ENCODE data around the gene RNF141. TPM values are rescaled to one million over a fixed set of nuclear protein-coding genes. Genes with fewer than 3 reads are reported as not detected.

RNF141 gene
- total RNA-seq, 1 donor from 2014 or later = 21.7 TPM

DNA sequence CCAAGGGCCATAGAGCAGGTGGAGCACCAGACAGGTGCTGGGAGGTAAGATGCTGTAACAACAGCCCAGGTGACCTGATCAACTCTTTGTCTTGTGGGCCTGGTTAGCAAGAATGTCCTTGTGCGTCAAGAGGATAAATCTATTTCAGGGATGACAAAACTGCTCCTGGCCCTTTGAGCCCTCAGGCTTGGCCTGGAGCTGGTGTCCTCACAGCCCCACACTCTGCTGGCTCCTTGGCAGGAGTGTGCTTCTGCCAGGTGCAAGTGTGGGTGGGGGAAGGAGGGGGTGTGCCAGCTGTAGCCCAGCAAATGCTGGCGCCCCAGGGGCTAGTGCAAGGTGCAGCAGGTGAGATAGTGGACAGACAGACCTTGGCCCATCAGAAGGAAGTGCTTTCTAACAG is 66.4 kb downstream of the RNF141 start:
- H3K4me3 ChIP-seq (ENCODE audit: low read depth, low read length) = no peak overlapping the region
- DNase-seq (ENCODE audit: low read depth) = no peak
- TF ChIP-seq, protein P1, sequence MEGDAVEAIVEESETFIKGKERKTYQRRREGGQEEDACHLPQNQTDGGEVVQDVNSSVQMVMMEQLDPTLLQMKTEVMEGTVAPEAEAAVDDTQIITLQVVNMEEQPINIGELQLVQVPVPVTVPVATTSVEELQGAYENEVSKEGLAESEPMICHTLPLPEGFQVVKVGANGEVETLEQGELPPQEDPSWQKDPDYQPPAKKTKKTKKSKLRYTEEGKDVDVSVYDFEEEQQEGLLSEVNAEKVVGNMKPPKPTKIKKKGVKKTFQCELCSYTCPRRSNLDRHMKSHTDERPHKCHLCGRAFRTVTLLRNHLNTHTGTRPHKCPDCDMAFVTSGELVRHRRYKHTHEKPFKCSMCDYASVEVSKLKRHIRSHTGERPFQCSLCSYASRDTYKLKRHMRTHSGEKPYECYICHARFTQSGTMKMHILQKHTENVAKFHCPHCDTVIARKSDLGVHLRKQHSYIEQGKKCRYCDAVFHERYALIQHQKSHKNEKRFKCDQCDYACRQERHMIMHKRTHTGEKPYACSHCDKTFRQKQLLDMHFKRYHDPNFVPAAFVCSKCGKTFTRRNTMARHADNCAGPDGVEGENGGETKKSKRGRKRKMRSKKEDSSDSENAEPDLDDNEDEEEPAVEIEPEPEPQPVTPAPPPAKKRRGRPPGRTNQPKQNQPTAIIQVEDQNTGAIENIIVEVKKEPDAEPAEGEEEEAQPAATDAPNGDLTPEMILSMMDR (conservative IDR thresholded peaks at IDR 0.05; ENCODE audit: low read depth, low read length) = no peak

DNA sequence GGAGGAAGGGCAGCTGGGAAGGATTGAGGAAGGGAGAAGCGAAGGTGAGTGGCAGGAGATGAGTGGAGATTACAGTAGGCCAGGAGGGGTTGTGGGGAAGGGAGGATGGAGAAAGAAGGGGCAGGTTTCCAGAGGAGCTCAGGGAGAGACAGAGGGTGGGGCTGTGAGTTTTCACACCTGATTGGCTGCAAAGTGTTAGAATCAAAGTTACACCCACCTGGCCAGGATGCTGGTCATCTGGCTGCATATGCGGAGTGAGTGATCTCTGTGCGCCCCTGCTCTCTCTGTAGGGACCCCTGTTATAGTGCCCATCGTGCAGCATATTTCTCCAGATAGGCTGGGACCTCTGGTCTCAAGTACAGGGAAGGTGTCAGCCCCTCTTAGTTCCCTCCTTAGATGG is 67.6 kb downstream of the RNF141 start:
- TF ChIP-seq, protein P1 (conservative IDR thresholded peaks at IDR 0.05; ENCODE audit: low read depth, low read length) = no peak
- no peak for DNase-seq (ENCODE audit: low read depth)
- H3K4me3 ChIP-seq (ENCODE audit: low read depth, low read length) = no peak overlapping the region

DNA sequence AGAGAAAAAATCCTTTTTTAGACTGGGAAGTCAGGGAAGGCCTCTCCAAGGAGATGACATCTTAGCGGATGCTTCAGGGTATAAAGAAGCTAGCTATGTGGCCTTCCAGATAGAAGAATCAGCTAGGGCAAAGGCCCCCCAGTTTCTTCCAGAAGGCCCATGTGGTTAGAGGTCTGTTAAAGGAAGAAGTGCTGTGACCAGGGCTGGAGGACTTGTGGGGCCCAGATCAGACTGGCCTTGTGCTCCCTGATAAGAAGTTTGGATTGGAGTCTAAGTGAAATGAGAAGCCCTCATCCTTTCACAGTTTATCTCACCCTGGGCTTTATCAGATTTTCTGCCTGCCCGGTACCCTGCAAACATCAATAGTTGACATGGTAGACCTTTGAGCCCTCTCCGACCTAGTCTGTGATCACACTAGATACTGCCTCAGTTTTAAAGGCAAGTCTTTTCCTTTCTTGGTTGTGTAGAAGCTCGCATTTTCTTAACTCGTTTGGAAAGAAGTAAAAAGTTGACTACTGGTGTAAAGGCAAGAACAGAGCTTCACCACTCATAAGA is 78.2 kb downstream of the RNF141 start:
- H3K4me3 ChIP-seq (ENCODE audit: low read depth, low read length) = no peak overlapping the region
- TF ChIP-seq, protein P1 (conservative IDR thresholded peaks at IDR 0.05; ENCODE audit: low read depth, low read length) = no peak
- no peak for DNase-seq (ENCODE audit: low read depth)

Other genes starting within 250 kb of the RNF141 start
- 15.6 and 26.2 TPM in 2 replicates for gene SBF2, start 247.0 kb downstream of the RNF141 start, total RNA-seq
- gene ADM, start 236.1 kb downstream of the RNF141 start, total RNA-seq = 41.2 and 74.2 TPM in 2 replicates
- gene AMPD3, start 85.9 kb downstream of the RNF141 start, total RNA-seq = 5.4 and 7.1 TPM in 2 replicates
- 0.35 TPM in 1 of 2 replicates, not detected in the other for gene LYVE1, start 27.5 kb upstream of the RNF141 start, total RNA-seq
- gene IRAG1, start 152.6 kb upstream of the RNF141 start, total RNA-seq = 0.07 TPM in 1 of 2 replicates, not detected in the other
- gene CTR9, start 210.1 kb upstream of the RNF141 start, total RNA-seq = 20.5 and 25.0 TPM in 2 replicates

Measured in epithelial cell of proximal tubule (primary cell).